ENCODE data around the gene SOX13.

- TF ChIP-seq CTCF (conservative IDR thresholded peaks at IDR 0.05 in 1 of 2, IDR thresholded peaks at IDR 0.05 in 1 of 2; ENCODE audit: extremely low read depth in 1 of 2, insufficient read depth in 1 of 2, low read depth in 1 of 2, low read length in 2 of 2), result no peak
- TF ChIP-seq EZH2 (IDR thresholded peaks at IDR 0.05; ENCODE audit: borderline replicate concordance, low read length), result no peak
Measured at GRCh38 chr1:204114606-204115005, 41.7 kb downstream of the SOX13 start.
